Stimulated activated CD8-positive, alpha-beta memory T cell treated with anti-CD3 and anti-CD28 coated beads, Interleukin-4, amount 100 ng/mL, for 1 hour (primary cell): Measurements from ENCODE around the gene FGF22.
"Not testable (repeated sequence)": the region's sequence is repeated elsewhere in the genome, so short reads cannot be mapped to it uniquely, and the experiment has no call there.

Experiments used
- DNase-seq, 2 donors: peaks; one replicate each; pipeline ENCODE4 v3.0.0-alpha.2; 2020; ENCODE audit warnings: low read depth in 2 of 2, low spot score in 1 of 2

FGF22 gene

GRCh38 chr19:607301-608154 is 32.2 kb upstream of the FGF22 start:
- no peak for DNase-seq

- DNase-seq: no peak
Measured at GRCh38 chr19:608155-609003, 31.3 kb upstream of the FGF22 start.

GRCh38 chr19:609004-609346 is 30.7 kb upstream of the FGF22 start:
- no peak for DNase-seq

GRCh38 chr19:610071-610800 is 29.4 kb upstream of the FGF22 start:
- DNase-seq: no peak

GRCh38 chr19:610801-611480 is 28.7 kb upstream of the FGF22 start:
- no peak for DNase-seq

- no peak for DNase-seq
Measured at GRCh38 chr19:611481-611868, 28.2 kb upstream of the FGF22 start.

GRCh38 chr19:612941-613340 is 26.7 kb upstream of the FGF22 start:
- no peak for DNase-seq

- DNase-seq: no peak
Measured at GRCh38 chr19:613732-614567, 25.7 kb upstream of the FGF22 start.

- no peak for DNase-seq
Measured at GRCh38 chr19:615619-616018, 24.1 kb upstream of the FGF22 start.

- no peak for DNase-seq
Measured at GRCh38 chr19:616062-616700, 23.5 kb upstream of the FGF22 start.

- DNase-seq: no peak
Measured at GRCh38 chr19:616747-617526, 22.7 kb upstream of the FGF22 start.

- DNase-seq: no peak
Measured at GRCh38 chr19:617551-618246, 22.0 kb upstream of the FGF22 start.

GRCh38 chr19:618247-618619 is 21.4 kb upstream of the FGF22 start:
- DNase-seq: no peak

GRCh38 chr19:618674-619285 is 20.9 kb upstream of the FGF22 start:
- DNase-seq: no peak

GRCh38 chr19:619286-620002 is 20.2 kb upstream of the FGF22 start:
- no peak for DNase-seq

GRCh38 chr19:620166-620862 is 19.4 kb upstream of the FGF22 start:
- DNase-seq: no peak

- DNase-seq: not testable (repeated sequence)
Measured at GRCh38 chr19:621191-621590, 18.5 kb upstream of the FGF22 start.
